Aorta (tissue), 5 donors: ENCODE results near the gene ARHGEF16. TPM values are rescaled to one million over a fixed set of nuclear protein-coding genes. Genes with fewer than 3 reads are reported as not detected.
A peak's percentile ranks its signal among the peaks of the same experiment; 100 is the strongest.

Experiments used
- ATAC-seq: fragments of 200-7000 bp; cut with Tn5 transposase; one replicate; pipeline ENCODE4 v1.9.1; 2022; ENCODE audit warnings: moderate library complexity; ENCODE audit not compliant: low FRiP score
- DNase-seq, 2 donors: peaks; one replicate each; pipeline ENCODE4 v3.0.0-alpha.2; 2020
- H3K27ac ChIP-seq, 2 donors: one replicate each; pipeline ENCODE4 v1.5.1; 2013; ENCODE audit warnings: low read length in 2 of 2, mild to moderate bottlenecking in 2 of 2, moderate library complexity in 2 of 2, control low read depth in 1 of 2, inconsistent platforms in 1 of 2, low read depth in 1 of 2
- H3K27me3 ChIP-seq, 2 donors: one replicate each; pipeline ENCODE4 v1.6.1; 2013; ENCODE audit warnings: control low read depth in 1 of 2, low read length in 1 of 2, mild to moderate bottlenecking in 1 of 2, moderate library complexity in 1 of 2; ENCODE audit not compliant: insufficient read depth in 2 of 2, control insufficient read depth in 1 of 2
- H3K36me3 ChIP-seq, 2 donors: one replicate each; pipeline ENCODE4 v1.6.1; 2013; ENCODE audit warnings: control low read depth in 1 of 2, low read length in 1 of 2, mild to moderate bottlenecking in 1 of 2; ENCODE audit not compliant: insufficient read depth in 2 of 2, control insufficient read depth in 1 of 2
- H3K4me1 ChIP-seq, 2 donors: one replicate each; pipeline ENCODE4 v1.6.1; 2013; ENCODE audit warnings: low read length in 2 of 2, control low read depth in 1 of 2, mild to moderate bottlenecking in 1 of 2, moderate library complexity in 1 of 2; ENCODE audit not compliant: insufficient read depth in 2 of 2, control insufficient read depth in 1 of 2
- H3K4me3 ChIP-seq, 2 donors: one replicate each; pipeline ENCODE4 v1.5.1; 2013; ENCODE audit warnings: low read length in 2 of 2, control low read depth in 1 of 2, mild to moderate bottlenecking in 1 of 2
- H3K9me3 ChIP-seq: one replicate; pipeline ENCODE4 v1.6.1; 2013; ENCODE audit warnings: mild to moderate bottlenecking, low read length; ENCODE audit not compliant: control insufficient read depth
- WGBS, 2 donors: extraction: QIAGEN DNeasy Blood & Tissue Kit; methylation state at CpG; one replicate each; pipeline ENCODE4 v1.1.7; 2013; 5-methylcytosine and 5-hydroxymethylcytosine counted together
- intact Hi-C, 2 donors: fragments of 100-400 bp; cut with DNase I; formaldehyde crosslinking; loops; one replicate each; pipeline versions ENCODE4 v1.14.2 to v1.15.0; 2022
- long read RNA-seq, 2 donors: library from polyadenylated mRNA; unstranded; transcript quantifications; one replicate each; pipeline ENCODE4 v2.0.0, GENCODE V29; 2020 to 2021
- polyA plus RNA-seq, 2 donors: library from polyadenylated mRNA; stranded (reverse); fragments of 200-250 nt; gene quantifications; one replicate each; pipeline ENCODE4 v1.2.3, GENCODE V29; 2013
- total RNA-seq, 2 donors: library from RNA; stranded (reverse); fragmentation: NEBNext Ultra II Directional; extraction: Animal tissue kit (Norgen Biotek cat#: 25700); gene quantifications; one replicate each; pipeline ENCODE4 v1.2.1, GENCODE V29; 2021
- donor health status: healthy with polysubstance abuse.
- donor health status: Bipolar disorder and iron deficiency.
- donor health status: DM: no; HTN: no; CAD: no.
- donor health status: DM: no; HTN: no; CAD: no.
- donor health status: DM: yes; HTN: yes; CAD: no.

ARHGEF16 gene
- total RNA-seq (1 to 10 TPM in 1 of 2 donors, under 1 TPM in 1; 0.62 to 1.4 TPM), polyA plus RNA-seq (1 to 10 TPM in 1 of 2 donors, not detected in 1; 8.8 TPM)
- long read RNA-seq, donor 1, partial matches to known transcripts: 0 of 1 reads
- long read RNA-seq, donor 1, other reads (novel, unspliced or antisense): 1 of 1 reads
- long read RNA-seq, donor 2, partial matches to known transcripts: 1 of 2 reads
- long read RNA-seq, donor 2, other reads (novel, unspliced or antisense): 1 of 2 reads

GRCh38 chr1:3453891-3454810, at the start of gene ARHGEF16:
Gene ARHGEF16 (plus strand): TSS chr1:3454665. CDS start chr1:3463085, 8,420 bp downstream.
- intact Hi-C loops: loop anchor here (2.0 to 10.0 kb wide), 3 partner anchors 167 to 341 kb away; partner anchors contain the start of gene LRRC47 (in 2 of the 2)
- Histone ChIP-seq H3K9me3 (no peaks in the 10 kb centered on the region), H3K36me3 (no peaks in the 10 kb centered on the region), H3K4me3 (peak within 1 kb of the TSS in 1 of 2 donors; percentile 12), H3K27ac (no peak within 1 kb of the TSS), H3K4me1 (no peaks in the 10 kb centered on the region), H3K27me3 (no peaks in the 10 kb centered on the region)
- peak in 1 of 2 donors; percentile 67 for DNase-seq
- no peak for ATAC-seq
- WGBS, 2 donors: 4 to 18% methylated on average over 18 to 84 of the region's 84 CpGs

- intact Hi-C loops: no loop called here
- no peak for ATAC-seq
- no peaks in the 10 kb centered on the region for H3K9me3 ChIP-seq
- H3K4me3 ChIP-seq: no peak overlapping the region
- no peak for DNase-seq
- H3K27me3 ChIP-seq: no peaks in the 10 kb centered on the region
- 94 to 95% methylated on average over 27 of the region's 27 CpGs for WGBS, 2 donors
- no peak overlapping the region for H3K27ac ChIP-seq
- H3K4me1 ChIP-seq: peaks cover 0 to 5% of the 10 kb centered on the region in 2 donors
- no peaks in the 10 kb centered on the region for H3K36me3 ChIP-seq
These were observed 49.7 kb upstream of the ARHGEF16 start for GRCh38 chr1:3404801-3405200.

GRCh38 chr1:3405491-3405890, 49.0 kb upstream of the ARHGEF16 start:
- Histone ChIP-seq H3K9me3 (no peaks in the 10 kb centered on the region), H3K27ac (no peak overlapping the region), H3K4me3 (no peak overlapping the region), H3K4me1 (peaks cover 0 to 2% of the 10 kb centered on the region in 2 donors), H3K27me3 (no peaks in the 10 kb centered on the region), H3K36me3 (no peaks in the 10 kb centered on the region)
- ATAC-seq (no peak), DNase-seq (no peak)
- 93 to 94% methylated on average over 30 of the region's 30 CpGs for WGBS, 2 donors
- intact Hi-C loops: no loop called here

GRCh38 chr1:3405974-3406867, 48.2 kb upstream of the ARHGEF16 start:
- no peak overlapping the region for H3K27ac ChIP-seq
- H3K4me3 ChIP-seq: no peak overlapping the region
- intact Hi-C loops: no loop called here
- ATAC-seq (no peak), DNase-seq (no peak)
- H3K36me3 ChIP-seq: no peaks in the 10 kb centered on the region
- no peaks in the 10 kb centered on the region for H3K9me3 ChIP-seq
- peaks cover 0 to 2% of the 10 kb centered on the region in 2 donors for H3K4me1 ChIP-seq
- 85% methylated on average over 17 of the region's 17 CpGs for WGBS, 2 donors
- no peaks in the 10 kb centered on the region for H3K27me3 ChIP-seq

GRCh38 chr1:3407021-3407420, 47.4 kb upstream of the ARHGEF16 start:
- no peak for ATAC-seq
- no peaks in the 10 kb centered on the region for H3K27me3 ChIP-seq
- H3K36me3 ChIP-seq: peaks cover 0 to 2% of the 10 kb centered on the region in 2 donors
- H3K27ac ChIP-seq: no peak overlapping the region
- intact Hi-C loops: no loop called here
- WGBS, 2 donors: 83 to 84% methylated on average over 12 of the region's 12 CpGs
- H3K9me3 ChIP-seq: no peaks in the 10 kb centered on the region
- H3K4me3 ChIP-seq: no peak overlapping the region
- no peak for DNase-seq
- H3K4me1 ChIP-seq: peaks cover 0 to 2% of the 10 kb centered on the region in 2 donors

- no peaks in the 10 kb centered on the region for H3K4me1 ChIP-seq
- H3K4me3 ChIP-seq: no peak overlapping the region
- H3K27ac ChIP-seq: no peak overlapping the region
- H3K27me3 ChIP-seq: no peaks in the 10 kb centered on the region
- DNase-seq (no peak), ATAC-seq (no peak)
- H3K9me3 ChIP-seq: no peaks in the 10 kb centered on the region
- WGBS, 2 donors: 88% methylated on average over 36 of the region's 36 CpGs
- H3K36me3 ChIP-seq: peaks cover 0 to 2% of the 10 kb centered on the region in 2 donors
- intact Hi-C loops: no loop called here
These were observed 45.7 kb upstream of the ARHGEF16 start for GRCh38 chr1:3408751-3409266.

GRCh38 chr1:3409366-3410141, 44.9 kb upstream of the ARHGEF16 start:
- Histone ChIP-seq H3K27me3 (no peaks in the 10 kb centered on the region), H3K27ac (no peak overlapping the region), H3K4me1 (no peaks in the 10 kb centered on the region), H3K4me3 (no peak overlapping the region), H3K9me3 (no peaks in the 10 kb centered on the region), H3K36me3 (peaks cover 0 to 3% of the 10 kb centered on the region in 2 donors)
- no peak for DNase-seq
- intact Hi-C loops: loop anchor here (5.0 to 10.0 kb wide), 2 partner anchors 125 to 397 kb away; no protein-coding TSS in a partner anchor
- ATAC-seq: no peak
- WGBS, 2 donors: 43 to 56% methylated on average over 19 of the region's 19 CpGs
